Measurements from ENCODE around the gene CNBP. TPM values are rescaled to one million over a fixed set of nuclear protein-coding genes. Genes with fewer than 3 reads are reported as not detected.

Gene CNBP
- total RNA-seq, 1 experiment from 2014 or later = 283 TPM

DNA sequence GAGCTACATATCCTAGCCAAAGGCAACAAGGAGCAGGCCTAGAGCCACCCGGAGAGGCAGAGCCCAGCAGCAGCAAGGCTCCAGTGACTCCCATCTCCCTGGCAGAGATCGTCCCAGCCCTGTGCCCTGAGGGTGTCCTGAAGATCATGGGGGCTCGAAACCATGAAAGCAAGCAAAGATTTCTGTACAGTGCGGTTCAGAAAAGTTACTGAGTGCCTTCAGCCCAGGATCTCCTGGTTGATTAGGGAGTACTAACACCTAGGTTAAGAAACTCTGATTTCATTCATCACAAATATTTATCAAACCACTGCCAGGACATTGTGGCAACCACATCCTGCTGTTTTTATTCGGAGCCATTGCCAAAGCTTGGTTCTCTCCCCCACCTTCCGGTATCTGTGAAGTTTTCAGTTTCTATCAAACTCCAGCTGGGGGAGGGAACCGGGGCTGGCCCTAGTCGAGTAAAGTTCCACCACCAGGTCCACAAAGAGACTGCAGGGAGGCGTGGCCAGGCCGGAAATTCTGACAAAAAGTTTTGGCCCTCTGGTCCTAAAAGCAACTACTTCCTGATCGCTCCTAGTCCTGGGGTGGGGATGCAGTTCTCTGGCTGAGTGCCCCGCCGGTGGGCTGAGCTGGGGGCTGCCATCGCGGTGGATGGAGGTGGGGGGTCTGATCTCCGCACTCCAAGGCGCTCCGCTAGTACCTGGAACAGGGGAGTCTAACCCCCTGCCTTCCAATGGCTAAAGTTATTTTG is 63.3 kb downstream of the CNBP start:
- peak; percentile 73 for DNase-seq (ENCODE audit: low read depth)
- in situ Hi-C loops (cut with HindIII; ENCODE audit: low pct_unique_long_range_greater_than_20kb, low sequenced_read_pairs) = no loop called here

DNA sequence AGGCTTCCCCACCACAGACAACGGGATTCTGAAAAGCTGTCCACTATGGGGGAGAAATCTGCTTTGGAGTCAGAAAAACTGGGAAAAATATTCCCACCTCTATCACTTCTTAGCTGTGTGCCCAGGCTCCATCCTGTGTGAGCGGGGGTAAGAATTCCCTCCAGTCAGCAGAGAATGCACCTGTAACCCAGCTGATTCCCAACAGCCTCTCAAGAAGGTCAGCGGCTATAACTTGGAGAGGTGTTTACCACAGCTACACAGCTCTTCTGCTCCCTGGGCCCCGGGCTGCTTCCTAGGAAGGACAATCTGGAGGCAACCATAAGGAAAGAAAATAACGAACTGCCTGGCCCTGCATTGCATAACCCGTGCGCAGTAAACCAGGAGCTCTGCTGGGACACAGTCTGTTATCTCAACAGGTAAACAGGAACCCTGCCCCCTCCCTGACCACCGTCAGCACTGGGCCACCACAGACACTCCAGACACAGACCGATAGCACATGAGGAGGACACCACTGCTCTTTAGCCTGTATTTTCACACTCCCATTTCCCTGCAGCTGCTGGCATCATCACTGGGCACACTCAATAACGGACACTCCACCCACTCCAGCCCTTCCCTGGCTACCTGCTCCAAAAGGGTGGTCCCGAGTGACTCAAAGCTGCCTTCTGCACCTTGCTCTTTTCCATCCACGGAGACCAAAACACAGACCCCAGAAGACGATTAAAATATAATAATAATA is 64.2 kb downstream of the CNBP start:
- no peak for DNase-seq (ENCODE audit: low read depth)
- in situ Hi-C loops (cut with HindIII; ENCODE audit: low pct_unique_long_range_greater_than_20kb, low sequenced_read_pairs) = no loop called here

DNA sequence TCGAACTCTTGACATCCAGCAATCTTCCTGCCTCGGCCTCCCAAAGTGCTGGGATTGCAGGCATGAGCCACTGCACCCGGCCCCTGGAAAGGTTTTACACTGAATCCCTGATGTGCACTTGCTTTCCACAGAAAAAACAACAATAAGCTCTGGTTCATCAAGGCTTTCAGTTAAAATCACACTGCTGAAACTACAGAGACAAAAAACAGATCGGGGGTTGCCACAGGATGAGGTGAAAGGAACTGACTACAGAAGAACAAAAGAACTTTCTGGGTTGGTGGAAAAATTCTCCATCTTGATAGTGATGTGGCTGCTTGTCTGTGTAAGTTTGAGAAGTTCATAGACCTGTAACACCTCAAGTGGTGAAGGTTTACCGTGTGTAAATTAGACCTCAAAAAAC is 65.0 kb downstream of the CNBP start:
- DNase-seq (ENCODE audit: low read depth) = no peak
- in situ Hi-C loops (cut with HindIII; ENCODE audit: low pct_unique_long_range_greater_than_20kb, low sequenced_read_pairs) = no loop called here

Other genes starting within 250 kb of the CNBP start
- gene CFAP92, start 189.8 kb downstream of the CNBP start, total RNA-seq (2014; rRNA removed; shearing (Covaris generic); ENCODE audit: low replicate concordance) = 1.2 TPM in 1 of 2 replicates, not detected in the other
- gene EFCC1, start 182.6 kb downstream of the CNBP start, total RNA-seq (2014; rRNA removed; shearing (Covaris generic); ENCODE audit: low replicate concordance) = not detected in 2 replicates
- not detected in 2 replicates for gene GP9, start 123.1 kb downstream of the CNBP start, total RNA-seq (2014; rRNA removed; shearing (Covaris generic); ENCODE audit: low replicate concordance)
- 9.8 and 18.3 TPM in 2 replicates for gene RAB43, start 62.1 kb downstream of the CNBP start, total RNA-seq (2014; rRNA removed; shearing (Covaris generic); ENCODE audit: low replicate concordance)
- 31.5 and 42.0 TPM in 2 replicates for gene ISY1, start 22.8 kb downstream of the CNBP start, total RNA-seq (2014; rRNA removed; shearing (Covaris generic); ENCODE audit: low replicate concordance)
- 74.1 and 114 TPM in 2 replicates for gene COPG1, start 65.7 kb upstream of the CNBP start, total RNA-seq (2014; rRNA removed; shearing (Covaris generic); ENCODE audit: low replicate concordance)
- 44.9 and 48.1 TPM in 2 replicates for gene HMCES, start 95.0 kb upstream of the CNBP start, total RNA-seq (2014; rRNA removed; shearing (Covaris generic); ENCODE audit: low replicate concordance)
- not detected in 2 replicates for gene EFCAB12, start 244.7 kb upstream of the CNBP start, total RNA-seq (2014; rRNA removed; shearing (Covaris generic); ENCODE audit: low replicate concordance)

Measured in Caki2 (cell line).